PC-3 (cell line): ENCODE results near the gene PLXND1.

ENCODE experiments used
- EZH2 ChIP-seq: fragments of 300-600 bp; sonication (generic); IDR thresholded peaks from one replicate; pipeline ENCODE4 v1.6.1; 2017; ENCODE audit warnings: antibody characterized with exemption, mild to moderate bottlenecking, low read length; ENCODE audit not compliant: unreplicated experiment
- TF ChIP-seq, protein P1 (sequence below): fragments of 300-600 bp; sonication (generic); conservative IDR thresholded peaks from 2 replicates; pipeline ENCODE4 v1.5.1; 2017; ENCODE audit warnings: antibody characterized with exemption, low read depth, mild to moderate bottlenecking, low read length

DNA sequence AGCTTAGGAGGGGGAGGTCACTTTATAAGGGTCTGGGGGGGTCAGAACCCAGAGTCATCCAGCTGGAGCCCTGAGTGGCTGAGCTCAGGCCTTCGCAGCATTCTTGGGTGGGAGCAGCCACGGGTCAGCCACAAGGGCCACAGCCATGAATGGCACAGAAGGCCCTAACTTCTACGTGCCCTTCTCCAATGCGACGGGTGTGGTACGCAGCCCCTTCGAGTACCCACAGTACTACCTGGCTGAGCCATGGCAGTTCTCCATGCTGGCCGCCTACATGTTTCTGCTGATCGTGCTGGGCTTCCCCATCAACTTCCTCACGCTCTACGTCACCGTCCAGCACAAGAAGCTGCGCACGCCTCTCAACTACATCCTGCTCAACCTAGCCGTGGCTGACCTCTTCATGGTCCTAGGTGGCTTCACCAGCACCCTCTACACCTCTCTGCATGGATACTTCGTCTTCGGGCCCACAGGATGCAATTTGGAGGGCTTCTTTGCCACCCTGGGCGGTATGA is 77.8 kb downstream of the PLXND1 start, which contains the start of gene RHO:
- no peak for TF ChIP-seq EZH2
- TF ChIP-seq, protein P1, sequence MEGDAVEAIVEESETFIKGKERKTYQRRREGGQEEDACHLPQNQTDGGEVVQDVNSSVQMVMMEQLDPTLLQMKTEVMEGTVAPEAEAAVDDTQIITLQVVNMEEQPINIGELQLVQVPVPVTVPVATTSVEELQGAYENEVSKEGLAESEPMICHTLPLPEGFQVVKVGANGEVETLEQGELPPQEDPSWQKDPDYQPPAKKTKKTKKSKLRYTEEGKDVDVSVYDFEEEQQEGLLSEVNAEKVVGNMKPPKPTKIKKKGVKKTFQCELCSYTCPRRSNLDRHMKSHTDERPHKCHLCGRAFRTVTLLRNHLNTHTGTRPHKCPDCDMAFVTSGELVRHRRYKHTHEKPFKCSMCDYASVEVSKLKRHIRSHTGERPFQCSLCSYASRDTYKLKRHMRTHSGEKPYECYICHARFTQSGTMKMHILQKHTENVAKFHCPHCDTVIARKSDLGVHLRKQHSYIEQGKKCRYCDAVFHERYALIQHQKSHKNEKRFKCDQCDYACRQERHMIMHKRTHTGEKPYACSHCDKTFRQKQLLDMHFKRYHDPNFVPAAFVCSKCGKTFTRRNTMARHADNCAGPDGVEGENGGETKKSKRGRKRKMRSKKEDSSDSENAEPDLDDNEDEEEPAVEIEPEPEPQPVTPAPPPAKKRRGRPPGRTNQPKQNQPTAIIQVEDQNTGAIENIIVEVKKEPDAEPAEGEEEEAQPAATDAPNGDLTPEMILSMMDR: no peak
